DOHH2 (cell line): ENCODE measurements around the gene KPNB1.
A peak's percentile ranks its signal among the peaks of the same experiment; 100 is the strongest.

ENCODE experiments used
- H3F3A ChIP-seq: fragments of 200-600 bp; sonication (generic), shearing (Covaris generic); 2 replicates; pipeline ENCODE4 v1.6.0; 2016; ENCODE audit warnings: antibody characterized with exemption, mild to moderate bottlenecking; ENCODE audit not compliant: control insufficient read depth, insufficient read depth
- H3K27ac ChIP-seq: fragments of 200-600 bp; sonication (generic); 2 replicates; pipeline ENCODE4 v1.5.1; 2014; ENCODE audit warnings: low read depth, mild to moderate bottlenecking, low read length, moderate library complexity
- H3K27me3 ChIP-seq: fragments of 200-600 bp; sonication (generic); 2 replicates; pipeline ENCODE4 v1.6.1; 2014; ENCODE audit warnings: mild to moderate bottlenecking, low read length, mixed read lengths; ENCODE audit not compliant: control insufficient read depth
- H3K36me3 ChIP-seq: fragments of 200-600 bp; sonication (generic); 2 replicates; pipeline ENCODE4 v1.6.1; 2014; ENCODE audit warnings: mild to moderate bottlenecking, low read length, moderate library complexity, mixed read lengths; ENCODE audit not compliant: control insufficient read depth
- H3K4me1 ChIP-seq: fragments of 200-600 bp; sonication (generic); 2 replicates; pipeline ENCODE4 v1.6.1; 2014; ENCODE audit warnings: mild to moderate bottlenecking, low read length, mixed read lengths; ENCODE audit not compliant: control insufficient read depth
- H3K4me2 ChIP-seq: fragments of 200-600 bp; sonication (generic); 2 replicates; pipeline ENCODE4 v1.6.0; 2014; ENCODE audit warnings: mild to moderate bottlenecking, low read length, moderate library complexity
- H3K4me3 ChIP-seq: fragments of 200-600 bp; sonication (generic); 2 replicates; pipeline ENCODE4 v1.5.1; 2014; ENCODE audit warnings: mild to moderate bottlenecking, low read length, mixed read lengths
- H3K79me2 ChIP-seq: fragments of 200-600 bp; sonication (generic); 2 replicates; pipeline ENCODE4 v1.6.1; 2014; ENCODE audit warnings: mild to moderate bottlenecking, low read length, mixed read lengths; ENCODE audit not compliant: control insufficient read depth
- H3K9me2 ChIP-seq: fragments of 200-600 bp; sonication (generic); replicated peaks from 2 replicates; pipeline ENCODE4 v1.6.1; 2014; ENCODE audit warnings: mild to moderate bottlenecking, low read length, mixed read lengths; ENCODE audit not compliant: control insufficient read depth
- H3K9me3 ChIP-seq: fragments of 200-600 bp; sonication (generic); 2 replicates; pipeline ENCODE4 v1.6.1; 2014; ENCODE audit warnings: antibody characterized with exemption, low read length, mixed read lengths; ENCODE audit not compliant: control insufficient read depth, insufficient read depth
- H4K20me1 ChIP-seq: fragments of 200-600 bp; sonication (generic); 2 replicates; pipeline ENCODE4 v1.6.0; 2014; ENCODE audit warnings: low read depth, mild to moderate bottlenecking, antibody characterized with exemption, low read length, moderate library complexity; ENCODE audit not compliant: control insufficient read depth, insufficient read depth
- EZH2phosphoT487 ChIP-seq: fragments of 200-600 bp; sonication (generic); IDR thresholded peaks from 2 replicates; pipeline ENCODE4 v1.6.1; 2017; ENCODE audit warnings: borderline replicate concordance, mild to moderate bottlenecking, antibody characterized with exemption, low read length, moderate library complexity, mixed read lengths
- TF ChIP-seq, protein P1 (sequence below): fragments of 200-600 bp; sonication (generic); IDR thresholded peaks from one replicate; pipeline ENCODE4 v1.5.1; 2014; ENCODE audit warnings: antibody characterized with exemption, mild to moderate bottlenecking, low read depth, low read length; ENCODE audit not compliant: poor library complexity, severe bottlenecking

Gene KPNB1

DNA sequence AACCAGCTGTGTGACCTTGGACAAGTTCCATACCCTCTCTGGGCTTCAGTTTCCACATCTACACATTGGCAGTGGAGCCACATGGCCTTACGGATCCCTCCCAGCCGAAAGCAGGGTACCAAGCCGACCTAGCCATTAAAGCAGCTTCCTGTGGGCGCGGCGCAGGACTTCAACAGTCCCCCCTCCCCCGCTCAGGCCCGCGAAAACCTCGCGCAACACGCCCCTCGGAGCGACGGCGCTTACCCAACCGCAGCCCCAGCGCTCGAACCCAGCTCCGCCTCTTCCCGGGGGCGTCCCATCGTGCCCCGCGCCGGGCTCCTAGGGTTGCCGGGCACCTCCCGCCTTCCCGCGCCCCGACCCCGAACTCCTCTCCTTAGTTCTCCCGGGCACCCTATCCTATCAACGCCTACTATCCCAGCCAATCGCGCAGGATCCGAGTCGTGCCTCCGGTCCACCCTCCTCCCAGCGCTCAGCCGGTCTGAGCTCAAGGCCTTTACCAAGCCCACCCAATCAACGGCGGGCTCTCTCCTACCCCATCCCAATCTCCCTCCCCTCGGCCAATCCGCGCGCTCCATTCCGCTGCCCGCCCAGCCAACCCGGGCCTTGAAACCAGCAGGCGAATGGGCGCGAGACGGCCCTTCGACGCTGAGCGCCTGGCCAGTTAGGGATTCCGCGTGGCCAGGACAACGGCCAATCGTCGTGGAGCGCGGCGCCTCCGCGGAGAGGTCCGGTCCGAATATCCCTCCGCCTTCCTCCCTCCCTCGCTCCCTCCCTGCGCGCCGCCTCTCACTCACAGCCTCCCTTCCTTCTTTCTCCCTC, at the start of gene KPNB1:
KPNB1 (plus strand) TSS at position 767 of the 819 bp plus-strand sequence. CDS start 326 bp downstream, outside the sequence.
- peaks cover 61% of the 10 kb centered on the region for H3K79me2 ChIP-seq

GRCh38 chr17:47603830-47604597, 45.7 kb upstream of the KPNB1 start:
- no peaks in the 10 kb centered on the region for H3F3A ChIP-seq

More for the DNA sequence above, at the start of gene KPNB1:
- Histone ChIP-seq H3K4me3 (peak within 1 kb of the TSS; percentile 94), H3K27me3 (no peaks in the 10 kb centered on the region), H3K4me2 (peak within 1 kb of the TSS; percentile 98), H3K9me3 (no peaks in the 10 kb centered on the region), H3K9me2 (no peaks in the 10 kb centered on the region), H3K36me3 (peaks cover 44% of the 10 kb centered on the region), H4K20me1 (peaks cover 21% of the 10 kb centered on the region), H3K4me1 (peaks cover 46% of the 10 kb centered on the region), H3F3A (peaks cover 13% of the 10 kb centered on the region), H3K27ac (peak within 1 kb of the TSS; percentile 92)
- TF ChIP-seq, protein P1, sequence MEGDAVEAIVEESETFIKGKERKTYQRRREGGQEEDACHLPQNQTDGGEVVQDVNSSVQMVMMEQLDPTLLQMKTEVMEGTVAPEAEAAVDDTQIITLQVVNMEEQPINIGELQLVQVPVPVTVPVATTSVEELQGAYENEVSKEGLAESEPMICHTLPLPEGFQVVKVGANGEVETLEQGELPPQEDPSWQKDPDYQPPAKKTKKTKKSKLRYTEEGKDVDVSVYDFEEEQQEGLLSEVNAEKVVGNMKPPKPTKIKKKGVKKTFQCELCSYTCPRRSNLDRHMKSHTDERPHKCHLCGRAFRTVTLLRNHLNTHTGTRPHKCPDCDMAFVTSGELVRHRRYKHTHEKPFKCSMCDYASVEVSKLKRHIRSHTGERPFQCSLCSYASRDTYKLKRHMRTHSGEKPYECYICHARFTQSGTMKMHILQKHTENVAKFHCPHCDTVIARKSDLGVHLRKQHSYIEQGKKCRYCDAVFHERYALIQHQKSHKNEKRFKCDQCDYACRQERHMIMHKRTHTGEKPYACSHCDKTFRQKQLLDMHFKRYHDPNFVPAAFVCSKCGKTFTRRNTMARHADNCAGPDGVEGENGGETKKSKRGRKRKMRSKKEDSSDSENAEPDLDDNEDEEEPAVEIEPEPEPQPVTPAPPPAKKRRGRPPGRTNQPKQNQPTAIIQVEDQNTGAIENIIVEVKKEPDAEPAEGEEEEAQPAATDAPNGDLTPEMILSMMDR: no peak
- TF ChIP-seq EZH2phosphoT487: no peak

DNA sequence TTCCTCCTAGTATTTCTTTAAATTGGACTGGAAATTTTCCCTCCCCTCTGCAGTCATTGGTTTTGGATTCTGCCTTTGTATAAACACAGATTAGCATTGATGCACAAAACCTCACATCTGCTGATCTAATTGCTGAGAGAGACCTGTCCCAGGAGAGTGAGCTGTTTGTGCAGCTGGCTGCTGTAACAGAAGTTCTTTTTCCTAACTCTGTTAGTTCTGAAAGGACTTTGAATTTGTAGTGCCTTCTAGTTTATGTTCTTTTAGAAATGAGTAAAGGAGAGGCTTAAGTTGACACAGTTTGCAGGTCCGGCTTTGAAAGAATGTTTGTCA, 45.2 kb upstream of the KPNB1 start:
- Histone ChIP-seq H3K9me3 (no peaks in the 10 kb centered on the region), H3K27ac (no peak overlapping the region), H3F3A (no peaks in the 10 kb centered on the region), H3K36me3 (peaks cover 57% of the 10 kb centered on the region), H4K20me1 (no peaks in the 10 kb centered on the region), H3K4me3 (no peak overlapping the region), H3K9me2 (no peaks in the 10 kb centered on the region), H3K79me2 (no peaks in the 10 kb centered on the region), H3K27me3 (no peaks in the 10 kb centered on the region), H3K4me1 (no peaks in the 10 kb centered on the region), H3K4me2 (no peak overlapping the region)
- TF ChIP-seq EZH2phosphoT487: no peak
- TF ChIP-seq, protein P1: no peak

More at GRCh38 chr17:47603830-47604597, 45.7 kb upstream of the KPNB1 start:
- H3K36me3 ChIP-seq: peaks cover 58% of the 10 kb centered on the region
- H3K4me2 ChIP-seq: no peak overlapping the region
- H3K4me3 ChIP-seq: no peak overlapping the region
- no peaks in the 10 kb centered on the region for H3K4me1 ChIP-seq
- no peaks in the 10 kb centered on the region for H4K20me1 ChIP-seq
- TF ChIP-seq, protein P1: no peak
- TF ChIP-seq EZH2phosphoT487: no peak
- no peaks in the 10 kb centered on the region for H3K27me3 ChIP-seq
- H3K9me2 ChIP-seq: no peaks in the 10 kb centered on the region
- no peak overlapping the region for H3K27ac ChIP-seq
- H3K9me3 ChIP-seq: no peaks in the 10 kb centered on the region
- H3K79me2 ChIP-seq: no peaks in the 10 kb centered on the region
